GM18520 (cell line): ENCODE measurements around the gene CFAP77.

Source experiments
- ATAC-seq: cut with Tn5 transposase; IDR thresholded peaks from one replicate; pipeline ENCODE4 v1.9.1; 2021; ENCODE audit not compliant: unreplicated experiment

The CFAP77 gene

DNA sequence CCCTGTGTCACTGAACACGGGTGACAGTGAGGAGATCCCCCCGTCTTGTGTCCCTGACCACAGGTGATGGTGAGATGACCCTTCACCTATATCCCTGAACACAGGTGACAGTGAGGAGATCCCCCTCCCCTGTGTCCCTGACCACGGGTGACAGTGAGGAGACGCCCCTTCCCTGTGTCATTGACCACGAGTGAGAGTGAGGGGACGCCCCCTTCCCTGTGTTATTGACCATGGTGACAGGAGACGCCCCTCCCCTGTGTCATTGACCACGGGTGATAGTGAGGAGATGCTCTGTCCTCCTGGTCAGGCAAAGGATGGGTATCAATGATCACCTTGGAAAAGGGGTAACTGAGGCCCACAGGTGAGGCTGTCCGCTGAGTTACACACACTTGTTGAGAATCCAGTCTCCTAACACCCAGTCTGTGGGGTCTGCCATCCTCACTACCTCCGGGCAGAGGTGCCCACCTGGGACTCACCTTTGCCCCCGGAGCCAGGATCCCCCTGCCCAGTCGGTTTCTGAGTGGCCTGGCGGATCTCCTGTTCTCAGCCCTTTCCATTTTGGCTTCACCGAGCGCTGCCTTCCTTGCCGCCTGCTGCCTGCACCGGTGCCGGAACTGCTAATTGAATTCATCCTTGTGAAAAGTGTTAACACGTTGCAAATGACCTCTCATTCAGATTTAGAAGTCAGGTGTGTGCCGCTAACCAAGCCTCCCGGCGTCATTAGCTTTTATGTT, 104.2 kb downstream of the CFAP77 start:
- no peak for ATAC-seq

DNA sequence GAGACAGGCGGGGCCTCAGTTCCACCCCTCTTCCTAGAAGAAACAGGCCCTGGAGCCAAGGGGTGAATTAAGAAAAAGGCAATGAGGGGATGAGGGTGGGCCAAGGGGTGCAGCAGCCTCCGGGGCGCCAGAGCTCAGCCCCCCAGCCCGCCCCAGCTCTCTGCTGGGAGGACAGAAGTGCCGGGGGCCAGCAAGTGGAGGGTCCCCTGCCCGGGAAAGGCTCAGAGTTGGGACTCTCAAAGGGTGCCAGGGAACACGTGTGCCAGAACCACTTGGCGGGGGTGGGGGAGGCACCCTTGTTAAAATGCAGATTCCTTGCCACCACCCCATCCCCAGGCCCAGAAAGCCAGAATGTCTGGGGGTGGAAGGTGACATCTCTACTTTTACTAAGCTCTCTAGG, 104.8 kb downstream of the CFAP77 start:
- ATAC-seq, result no peak

DNA sequence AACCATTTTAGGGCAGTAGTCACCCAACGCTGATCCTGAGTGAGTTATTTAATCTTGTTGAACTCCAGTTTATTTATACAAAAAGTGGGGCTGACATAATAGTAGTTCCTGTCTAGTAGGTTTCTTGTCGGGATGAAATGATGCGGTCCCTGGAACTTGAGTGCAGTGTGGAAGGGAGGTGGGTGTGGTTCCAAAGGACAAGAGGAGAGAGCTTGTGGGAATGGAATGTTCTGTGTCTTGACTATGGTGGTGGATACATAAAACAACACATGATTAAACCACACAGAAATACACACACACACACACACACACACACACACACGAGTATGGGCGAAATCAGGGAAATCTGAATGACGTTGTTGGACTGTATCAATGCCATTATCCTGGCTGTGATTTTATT, 106.3 kb downstream of the CFAP77 start:
- ATAC-seq, result no peak

DNA sequence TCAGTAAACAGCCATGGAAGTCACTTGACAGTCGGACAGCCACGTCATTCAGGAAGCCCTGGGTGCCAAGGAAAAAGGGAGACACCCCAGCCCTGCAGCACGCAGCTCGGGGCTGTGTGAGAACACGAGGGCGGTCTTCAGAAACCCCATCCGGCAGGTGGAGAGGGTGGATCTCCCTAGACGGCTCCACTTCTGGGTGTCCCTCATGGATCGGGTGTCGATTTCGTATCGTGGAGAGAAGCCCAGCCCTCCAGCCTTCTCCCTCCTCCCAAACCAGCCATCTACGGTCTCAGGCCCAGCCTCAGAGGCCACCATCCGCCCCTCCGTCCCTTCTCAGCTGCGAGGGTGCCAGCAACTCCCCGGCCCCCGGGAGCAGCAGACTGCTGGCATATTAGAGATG, 106.9 kb downstream of the CFAP77 start:
- ATAC-seq, result no peak

DNA sequence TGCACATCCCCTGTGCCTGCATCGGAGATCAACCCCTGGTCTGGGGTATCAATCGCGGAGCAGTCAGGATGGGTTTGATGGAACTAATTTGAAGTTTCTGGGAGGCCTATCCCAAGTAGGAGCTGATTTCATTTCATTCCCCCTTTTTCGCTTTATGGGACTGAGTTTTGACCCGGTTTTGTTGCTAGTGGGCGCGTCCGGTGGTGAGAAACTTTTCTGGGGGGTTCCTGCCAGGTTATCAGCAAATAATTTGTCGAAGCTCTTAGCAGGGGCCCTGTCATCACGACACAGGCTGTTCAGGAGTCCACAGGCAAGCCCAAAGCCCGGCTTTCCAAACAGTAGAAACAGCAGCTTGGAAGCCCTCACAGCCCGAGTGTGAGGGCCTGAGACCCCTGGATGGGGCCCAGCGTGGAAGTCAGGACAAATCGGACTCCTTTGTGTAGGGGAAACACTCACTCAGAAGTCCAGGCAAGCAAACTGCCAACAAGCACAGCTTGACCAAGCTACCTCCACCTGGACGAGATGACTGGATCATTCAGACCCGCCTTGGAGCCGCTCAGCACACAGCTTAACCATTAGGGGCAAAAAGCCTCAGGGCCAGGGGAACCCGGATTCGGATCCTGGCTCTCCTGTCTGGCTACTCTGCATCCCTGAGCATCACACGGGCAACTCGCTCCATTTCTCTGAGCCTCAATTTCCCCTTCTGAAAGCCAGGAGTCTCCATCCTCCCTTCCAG, 108.0 kb downstream of the CFAP77 start:
- no peak for ATAC-seq

DNA sequence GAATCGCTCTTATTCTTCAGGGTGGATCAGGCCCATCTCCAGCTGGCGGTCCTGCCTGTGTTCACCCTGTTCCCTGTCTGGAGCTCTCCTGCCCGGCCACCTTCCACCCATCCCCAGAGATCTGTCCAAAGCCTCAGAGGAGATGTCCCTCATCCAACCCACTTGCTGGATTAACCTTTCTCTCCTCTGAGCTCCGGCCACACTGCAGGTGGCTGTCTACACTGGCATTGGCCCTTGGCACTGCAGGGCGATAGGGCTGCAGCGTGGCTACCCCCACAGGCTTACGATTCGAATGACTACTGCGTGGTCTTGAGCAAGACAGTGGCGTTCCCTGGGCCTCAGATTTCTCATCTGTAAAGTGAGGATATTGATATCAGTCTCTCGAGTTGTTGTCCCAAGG, 108.6 kb downstream of the CFAP77 start:
- ATAC-seq, result no peak

DNA sequence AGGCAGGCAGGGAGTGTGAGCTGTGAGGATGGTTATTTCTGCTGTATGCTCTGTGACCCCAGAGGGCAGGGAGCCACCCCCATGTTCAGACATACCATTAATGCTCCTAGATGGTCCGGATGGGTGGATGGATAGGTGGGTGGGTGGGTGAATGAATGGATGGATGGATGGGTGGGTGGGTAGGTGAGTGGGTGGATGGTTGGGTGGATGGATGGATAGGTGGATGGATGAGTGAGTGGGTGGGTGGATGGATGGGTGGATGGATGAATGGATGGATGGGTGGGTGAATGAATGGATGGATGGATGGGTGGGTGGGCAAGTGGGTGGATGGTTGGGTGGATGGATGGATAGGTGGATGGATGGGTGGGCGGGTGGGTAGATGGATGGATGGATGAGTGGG, 109.0 kb downstream of the CFAP77 start:
- ATAC-seq, result no peak

DNA sequence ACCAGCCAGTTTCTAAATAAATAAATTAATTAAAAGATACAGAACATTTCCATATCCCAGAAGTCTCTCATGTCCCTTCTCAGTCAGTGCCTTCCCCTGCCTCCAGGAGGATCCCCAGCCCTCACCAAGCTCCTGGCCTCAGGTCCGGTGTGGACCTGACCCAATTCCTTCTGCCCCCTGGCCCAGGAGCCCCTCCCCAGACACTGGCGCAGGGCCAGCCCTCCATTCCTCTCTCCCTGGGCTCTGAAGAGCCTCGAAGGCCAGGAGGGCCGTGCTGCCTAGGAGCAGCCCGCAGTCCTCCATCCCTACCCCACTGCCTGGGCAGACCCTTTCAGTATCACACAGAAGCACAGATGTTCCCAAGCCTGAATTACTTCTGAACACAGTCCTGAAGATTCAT, 110.6 kb downstream of the CFAP77 start:
- ATAC-seq, result no peak

DNA sequence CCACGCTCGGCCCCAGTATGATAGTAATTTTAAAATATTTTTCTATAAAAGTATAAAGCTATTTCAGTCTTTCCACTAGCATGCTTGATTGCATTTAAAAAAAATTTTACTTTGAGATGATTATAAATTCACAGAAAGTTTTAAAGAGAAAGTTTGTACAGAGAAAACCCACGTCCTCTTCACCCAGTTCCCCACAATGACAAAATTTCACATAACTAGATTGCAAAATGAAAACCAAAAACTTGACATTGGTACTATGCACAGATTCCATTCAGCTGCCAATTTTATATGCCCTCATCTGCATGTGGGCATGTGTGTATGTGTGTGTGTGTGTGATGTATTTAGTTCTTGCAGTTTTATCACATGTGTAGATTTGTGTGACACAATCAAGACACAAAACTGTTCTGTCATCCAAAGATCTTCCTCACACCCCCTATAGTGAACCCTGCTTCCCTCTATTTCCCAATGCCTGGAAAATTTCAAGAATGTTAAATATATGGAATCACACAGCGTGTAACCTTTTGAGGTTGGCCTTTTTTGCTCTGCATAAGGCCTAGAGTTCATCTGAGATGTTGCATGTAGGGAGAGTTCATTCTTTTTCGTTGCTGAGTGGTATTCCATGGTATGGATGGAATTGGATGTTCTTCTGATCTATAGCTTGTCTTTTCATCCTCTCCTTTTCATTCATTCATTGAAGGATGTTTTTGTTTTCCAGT, 115.5 kb downstream of the CFAP77 start:
- ATAC-seq, result no peak

DNA sequence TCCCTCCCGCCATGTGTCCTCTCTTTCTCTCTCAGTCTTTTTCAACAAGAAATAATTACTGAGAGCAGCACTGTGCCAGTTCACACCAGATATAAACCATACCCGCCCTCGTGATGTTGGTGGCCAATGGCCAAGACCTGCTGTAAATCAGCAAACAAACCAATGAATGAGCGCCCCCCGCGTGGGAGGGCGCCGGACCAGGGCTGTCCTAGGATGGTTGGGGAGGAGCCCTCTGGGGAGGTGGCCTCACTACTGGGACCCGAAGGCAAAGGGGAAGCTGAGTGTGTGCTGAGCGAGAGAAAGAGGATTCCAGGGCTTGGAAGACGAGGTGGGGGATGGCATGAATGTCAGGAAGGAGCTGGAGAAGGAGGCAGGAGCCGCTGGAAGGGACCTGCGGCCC, 121.2 kb downstream of the CFAP77 start:
- ATAC-seq, result no peak

DNA sequence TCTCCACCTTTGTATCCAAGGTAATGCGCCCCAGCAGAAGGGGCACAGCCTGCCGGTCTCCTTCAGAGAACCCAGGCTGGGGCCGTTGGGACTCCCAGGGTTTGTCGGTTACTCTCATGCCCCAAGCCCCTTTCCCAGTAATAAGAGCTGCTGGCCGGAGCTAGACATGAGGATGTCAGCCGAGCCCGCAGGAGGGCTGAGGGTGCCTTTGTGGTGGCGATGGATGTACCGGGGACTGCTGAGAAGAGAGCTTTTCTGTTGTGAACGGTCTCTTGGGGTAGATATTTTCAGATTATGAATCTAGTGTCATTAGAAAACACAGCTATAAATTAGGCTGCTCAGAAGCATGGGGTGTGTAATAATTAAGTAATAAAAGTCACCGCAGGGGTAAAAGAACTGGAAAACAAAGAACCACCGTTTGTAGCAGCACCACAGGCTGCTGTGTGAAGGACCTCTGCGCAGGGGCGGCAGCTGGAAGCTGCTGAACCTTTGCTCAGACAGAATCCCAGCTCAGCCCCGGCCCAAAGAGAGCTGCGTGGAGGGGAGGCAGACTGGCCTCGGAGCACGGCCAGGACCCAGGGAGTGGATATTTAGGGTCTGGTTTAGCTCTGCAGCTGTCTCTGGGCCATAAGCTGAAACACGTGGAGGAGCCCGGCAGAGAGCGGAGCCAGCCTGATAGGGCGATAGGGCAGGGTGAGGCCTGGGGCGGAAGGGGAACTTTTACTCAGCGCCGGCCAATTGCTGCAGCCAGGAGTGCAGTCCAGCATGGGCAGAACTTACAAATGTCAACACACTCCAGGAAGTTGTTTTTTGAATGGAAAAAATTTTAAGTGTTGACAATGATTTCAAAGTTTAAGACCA, 121.9 kb downstream of the CFAP77 start:
- ATAC-seq, result no peak

DNA sequence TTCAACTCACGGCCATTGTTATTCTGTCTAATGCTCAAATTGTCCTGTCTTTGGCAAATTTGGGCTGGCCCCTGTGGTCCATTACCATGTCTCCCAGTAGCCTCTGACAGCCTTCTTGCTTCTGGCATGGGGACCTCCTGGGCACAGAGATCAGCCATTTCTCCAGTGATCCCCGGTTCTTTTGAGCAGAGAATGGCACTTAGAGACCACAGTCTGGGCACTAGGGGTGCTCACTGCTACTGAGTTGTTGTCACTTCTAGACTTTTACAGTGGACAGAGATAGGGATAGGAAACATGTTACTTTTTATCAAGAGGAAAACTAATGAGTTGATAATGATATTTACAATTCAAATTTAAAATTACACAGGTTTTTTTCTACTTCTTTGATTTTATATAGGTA, 124.8 kb downstream of the CFAP77 start:
- ATAC-seq, result no peak

DNA sequence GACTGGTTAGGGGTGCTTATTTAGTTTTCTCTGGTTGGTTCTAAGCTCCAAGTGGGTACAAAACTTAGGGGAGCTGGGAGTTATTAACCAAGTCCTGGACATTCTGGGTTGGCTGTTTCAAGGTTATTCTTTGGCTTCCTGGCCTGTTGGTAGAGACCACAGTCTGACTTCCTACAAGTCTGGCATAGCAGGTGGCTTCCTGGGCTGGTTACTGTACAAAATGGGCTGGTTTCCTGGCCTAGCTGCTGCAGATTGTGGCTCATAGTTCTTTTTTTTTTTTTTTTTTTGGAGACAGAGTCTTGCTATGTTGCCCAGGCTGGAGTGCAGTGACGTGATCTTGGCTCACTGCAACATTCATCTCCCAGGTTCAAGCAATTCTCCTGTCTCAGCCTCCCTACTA, 126.1 kb downstream of the CFAP77 start:
- no peak for ATAC-seq

DNA sequence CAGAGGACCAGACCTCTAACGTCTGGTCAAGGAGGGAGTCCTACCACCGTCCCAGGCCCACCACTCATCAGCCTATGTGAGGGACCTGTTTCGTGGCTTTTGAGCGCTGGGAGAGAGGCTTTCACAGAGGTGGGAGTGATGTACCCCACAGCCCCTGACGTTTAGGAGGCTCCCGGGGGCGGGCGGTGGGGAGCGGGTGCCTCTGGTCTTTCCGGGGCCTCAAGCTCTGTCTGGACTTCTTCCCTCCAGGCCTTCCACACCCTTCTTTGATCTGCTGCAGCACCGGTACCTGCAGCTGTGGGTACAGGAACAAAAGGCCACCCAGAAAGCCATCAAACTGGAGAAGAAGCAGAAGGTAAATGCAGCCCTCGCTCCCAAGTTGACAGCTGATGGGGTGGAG, 127.3 kb downstream of the CFAP77 start:
- ATAC-seq, result no peak

DNA sequence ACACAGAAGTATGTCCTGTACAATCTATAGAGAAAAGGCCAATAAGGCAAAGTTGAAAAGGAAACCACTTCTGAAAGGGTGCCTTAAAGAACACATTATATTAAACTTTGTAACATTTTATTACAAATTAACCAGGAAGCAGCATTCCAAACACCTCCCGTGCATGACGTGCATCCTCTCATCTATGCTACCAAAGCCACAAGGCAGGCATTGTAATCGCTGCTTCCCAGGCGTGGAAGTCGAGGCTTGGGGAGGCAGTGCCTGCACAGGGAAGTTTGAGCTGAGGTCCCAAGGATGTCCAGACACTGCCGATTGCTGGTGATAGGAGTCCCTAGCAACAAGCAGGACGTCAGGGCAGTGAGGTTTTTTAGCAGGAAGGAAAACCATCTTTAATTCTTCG, 128.1 kb downstream of the CFAP77 start:
- ATAC-seq, result no peak

DNA sequence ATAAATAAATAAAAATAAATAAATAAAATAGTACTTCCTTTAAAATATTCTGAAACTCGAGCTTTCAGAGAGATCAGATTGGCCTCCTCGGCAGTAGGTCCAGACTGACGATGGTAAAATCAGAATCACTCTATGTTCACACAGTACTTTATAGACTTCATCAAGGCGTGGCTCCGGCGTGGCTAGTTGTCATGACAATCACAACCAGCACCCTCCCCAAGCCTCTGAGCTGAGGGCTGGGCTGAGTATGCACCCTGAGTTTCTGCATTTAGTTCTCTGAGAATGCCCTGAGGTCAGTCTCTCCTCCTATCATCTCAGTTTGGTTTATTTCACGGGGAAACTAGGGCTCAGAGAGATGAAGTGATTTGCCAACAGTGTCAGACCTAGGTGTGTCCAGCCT, 129.1 kb downstream of the CFAP77 start:
- ATAC-seq, result no peak

DNA sequence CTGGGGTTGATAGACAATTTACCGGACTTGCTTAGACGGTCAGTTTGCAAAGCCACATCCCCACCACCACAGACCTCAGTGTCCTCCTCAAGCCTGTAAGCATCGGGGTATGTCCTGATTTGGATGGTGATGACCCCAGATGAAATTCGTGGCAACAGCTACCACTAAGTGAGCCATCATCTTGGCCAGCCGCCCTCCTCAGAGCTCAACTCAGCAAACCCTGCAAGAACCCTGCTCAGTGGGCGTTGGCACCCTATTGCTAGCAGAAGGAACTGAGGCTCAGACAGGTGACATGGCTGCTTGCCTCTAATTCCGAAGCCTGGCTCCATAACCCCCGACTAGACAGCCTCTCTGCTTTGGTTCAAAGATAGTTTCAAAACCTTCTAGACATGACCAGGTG, 131.0 kb downstream of the CFAP77 start:
- no peak for ATAC-seq

DNA sequence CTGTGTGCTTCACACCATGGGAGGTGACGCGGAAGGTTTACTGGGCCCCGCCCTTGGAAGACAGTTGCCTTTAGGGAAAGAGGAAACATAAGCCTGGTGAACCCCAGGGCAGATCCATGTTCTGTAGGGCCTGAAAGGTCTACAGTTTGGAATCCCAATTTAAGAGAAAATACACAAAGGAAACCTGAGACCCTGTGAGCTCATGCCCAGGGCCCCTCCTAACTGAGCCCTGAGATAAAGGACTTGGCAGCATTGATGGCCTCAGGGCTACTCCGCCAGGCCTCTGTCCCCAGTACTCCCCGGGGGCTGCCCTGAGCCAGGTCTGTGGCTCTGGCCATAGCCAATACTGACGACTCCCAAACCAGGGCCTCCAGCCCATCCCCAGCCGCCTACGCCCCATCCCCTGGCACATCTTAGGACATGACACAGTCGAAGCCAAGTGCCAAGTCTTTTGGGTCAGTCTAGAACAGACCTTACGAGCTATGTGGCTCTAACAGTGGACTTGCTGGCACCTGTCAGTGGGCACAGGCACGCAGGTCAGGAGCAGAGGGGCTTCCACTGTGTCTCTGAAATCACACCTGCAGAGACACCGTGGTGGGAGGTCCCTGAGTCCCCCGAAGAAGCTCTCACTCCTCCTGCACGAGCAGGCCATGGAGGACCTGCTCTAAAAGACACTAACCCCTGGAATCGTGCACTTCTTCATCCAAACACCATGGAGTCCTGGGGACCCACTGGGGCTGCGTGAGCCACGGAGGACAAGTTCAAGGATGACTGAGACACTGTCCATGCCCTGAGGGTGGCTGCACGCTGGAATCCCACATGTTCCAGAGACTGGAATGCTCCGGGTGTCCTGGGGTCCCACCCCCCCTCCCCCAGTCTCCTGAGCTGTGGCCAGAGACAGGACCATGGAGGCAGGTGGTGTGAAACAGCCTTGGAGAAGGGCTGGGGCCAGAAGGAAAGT, 132.1 kb downstream of the CFAP77 start:
- ATAC-seq, result no peak

DNA sequence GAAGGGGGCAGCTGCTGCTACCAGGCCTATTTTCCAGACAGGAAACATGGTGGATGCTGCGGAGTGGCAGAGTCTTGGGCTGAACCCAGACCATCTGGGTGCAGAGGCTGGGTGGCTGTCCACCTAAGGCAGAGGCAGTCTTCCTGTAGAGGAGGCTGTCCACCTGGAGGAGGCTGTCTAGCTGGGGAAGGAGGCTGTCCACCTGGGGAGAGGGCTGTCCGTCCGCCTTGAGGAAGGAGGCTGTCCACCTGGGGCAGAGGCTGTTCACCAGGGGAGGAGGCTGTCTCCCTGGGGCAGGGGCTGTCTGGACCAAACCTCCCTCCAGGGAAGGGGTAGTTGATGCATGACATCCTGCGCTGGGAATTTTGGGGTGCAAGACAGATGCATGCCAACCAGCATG, 133.2 kb downstream of the CFAP77 start:
- ATAC-seq, result no peak

DNA sequence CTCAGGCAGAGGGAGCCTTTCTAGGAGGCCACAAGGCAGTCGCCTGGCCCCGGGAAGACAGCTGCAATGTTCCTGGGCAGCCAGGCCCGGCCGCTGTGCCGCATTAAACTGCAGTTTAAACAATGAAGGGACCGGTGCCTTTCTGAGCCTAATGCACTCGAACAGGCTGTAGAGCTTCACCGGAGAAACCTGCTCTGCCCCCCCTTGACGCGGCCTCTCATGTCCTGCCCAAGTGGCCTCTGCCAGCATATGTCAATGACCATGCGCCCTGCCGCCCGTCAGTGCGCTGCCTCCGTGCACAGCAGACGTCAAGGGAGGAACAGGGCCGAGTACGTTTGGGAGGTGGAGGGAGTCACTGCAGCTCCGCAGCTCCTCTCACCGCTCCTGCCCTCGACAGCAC, 133.9 kb downstream of the CFAP77 start:
- no peak for ATAC-seq
